ENCODE data around the gene MAP6. TPM values are rescaled to one million over a fixed set of nuclear protein-coding genes. Genes with fewer than 3 reads are reported as not detected.

The MAP6 gene
- total and polyA plus RNA-seq, 8 donors = 0.58 to 27.2 (median 3.6) TPM

DNA sequence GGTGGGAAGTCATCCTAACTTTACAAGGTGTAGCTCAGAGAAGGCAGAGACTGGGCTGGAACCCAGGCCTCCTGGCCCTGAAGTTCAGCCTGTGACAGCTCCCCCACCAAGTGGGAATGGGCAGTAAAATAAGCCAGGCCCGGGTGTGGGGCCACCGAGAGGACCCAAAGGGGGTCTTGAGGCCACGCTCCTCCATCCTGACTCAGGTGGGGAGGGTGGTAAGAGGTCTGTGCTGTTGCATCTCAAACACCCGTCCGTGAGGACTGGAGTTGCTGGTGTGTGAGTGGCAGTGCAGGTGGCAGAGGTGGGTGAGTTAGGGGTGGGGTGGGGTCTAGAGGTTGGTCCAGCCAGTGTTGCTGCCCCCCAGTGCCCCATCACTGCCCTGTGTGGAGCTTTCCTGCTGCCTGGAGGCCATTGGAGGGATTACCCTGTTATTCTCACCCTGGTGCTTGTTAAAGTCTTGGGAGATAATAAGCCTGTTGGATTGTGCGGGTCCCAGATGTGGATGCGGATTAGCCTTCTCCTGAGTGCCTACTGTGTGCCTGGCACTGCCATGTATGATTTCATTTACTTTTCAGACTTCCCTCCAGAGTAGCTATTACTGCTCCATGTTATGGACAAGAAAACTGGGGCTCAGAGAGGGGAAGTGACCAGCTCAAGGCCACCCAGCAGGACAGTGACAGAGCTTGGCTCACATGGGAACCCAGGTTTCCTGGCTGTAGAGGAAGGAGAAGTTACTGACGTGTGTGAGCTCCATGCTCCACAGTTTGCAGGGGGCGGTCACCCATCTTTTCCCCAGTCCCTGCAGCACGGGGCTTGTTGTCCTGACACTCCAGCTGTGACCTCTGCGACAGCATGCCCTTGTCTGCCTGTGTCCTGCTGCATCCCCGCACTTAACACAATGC, 93.9 kb downstream of the MAP6 start:
- Histone ChIP-seq H3K27me3 (no peaks in the 10 kb centered on the region), H3K27ac (peak overlapping the region in 1 of 5 donors; percentile 24), H3K9me3 (no peaks in the 10 kb centered on the region), H3K4me1 (peaks cover 0 to 40% (median 19%) of the 10 kb centered on the region in 4 donors), H3K4me3 (no peak overlapping the region), H3K36me3 (peaks cover 36 to 46% (median 40%) of the 10 kb centered on the region in 4 donors)
- TF ChIP-seq EP300 (IDR thresholded peaks at IDR 0.05) (no peak), POLR2A (IDR thresholded peaks at IDR 0.05) (no peak), POLR2AphosphoS5 (IDR thresholded peaks at IDR 0.05) (no peak)
- TF ChIP-seq, protein P1, sequence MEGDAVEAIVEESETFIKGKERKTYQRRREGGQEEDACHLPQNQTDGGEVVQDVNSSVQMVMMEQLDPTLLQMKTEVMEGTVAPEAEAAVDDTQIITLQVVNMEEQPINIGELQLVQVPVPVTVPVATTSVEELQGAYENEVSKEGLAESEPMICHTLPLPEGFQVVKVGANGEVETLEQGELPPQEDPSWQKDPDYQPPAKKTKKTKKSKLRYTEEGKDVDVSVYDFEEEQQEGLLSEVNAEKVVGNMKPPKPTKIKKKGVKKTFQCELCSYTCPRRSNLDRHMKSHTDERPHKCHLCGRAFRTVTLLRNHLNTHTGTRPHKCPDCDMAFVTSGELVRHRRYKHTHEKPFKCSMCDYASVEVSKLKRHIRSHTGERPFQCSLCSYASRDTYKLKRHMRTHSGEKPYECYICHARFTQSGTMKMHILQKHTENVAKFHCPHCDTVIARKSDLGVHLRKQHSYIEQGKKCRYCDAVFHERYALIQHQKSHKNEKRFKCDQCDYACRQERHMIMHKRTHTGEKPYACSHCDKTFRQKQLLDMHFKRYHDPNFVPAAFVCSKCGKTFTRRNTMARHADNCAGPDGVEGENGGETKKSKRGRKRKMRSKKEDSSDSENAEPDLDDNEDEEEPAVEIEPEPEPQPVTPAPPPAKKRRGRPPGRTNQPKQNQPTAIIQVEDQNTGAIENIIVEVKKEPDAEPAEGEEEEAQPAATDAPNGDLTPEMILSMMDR (IDR thresholded peaks at IDR 0.05) = no peak
- no peak for DNase-seq
- intact Hi-C loops (cut with DNase I; ENCODE audit: low total_unique reads) = no loop called here
- WGBS, 5 donors = 67 to 74% (median 69%) methylated on average over 10 to 12 of the region's 12 CpGs

DNA sequence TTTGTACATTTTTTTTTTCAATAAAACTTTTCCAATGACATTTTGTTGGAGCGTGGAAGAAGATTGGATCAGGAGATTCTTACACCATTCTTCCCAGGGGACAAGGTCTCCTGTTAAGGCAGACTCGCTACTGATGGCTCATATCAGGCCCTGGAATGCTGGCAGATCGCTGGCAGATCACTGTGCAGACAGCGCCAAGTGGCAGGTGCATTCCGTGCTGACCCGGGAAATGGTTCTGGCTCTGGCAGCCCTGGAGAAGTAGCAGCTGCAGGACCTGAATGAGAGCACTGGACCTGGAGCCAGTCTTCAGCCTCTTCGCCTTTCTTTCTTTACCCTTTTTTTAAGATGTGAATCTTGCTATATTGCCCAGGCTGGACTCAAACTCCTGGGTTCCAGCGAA, 96.1 kb downstream of the MAP6 start:
- 69 to 77% (median 72%) methylated on average over 8 of the region's 8 CpGs for WGBS, 5 donors

DNA sequence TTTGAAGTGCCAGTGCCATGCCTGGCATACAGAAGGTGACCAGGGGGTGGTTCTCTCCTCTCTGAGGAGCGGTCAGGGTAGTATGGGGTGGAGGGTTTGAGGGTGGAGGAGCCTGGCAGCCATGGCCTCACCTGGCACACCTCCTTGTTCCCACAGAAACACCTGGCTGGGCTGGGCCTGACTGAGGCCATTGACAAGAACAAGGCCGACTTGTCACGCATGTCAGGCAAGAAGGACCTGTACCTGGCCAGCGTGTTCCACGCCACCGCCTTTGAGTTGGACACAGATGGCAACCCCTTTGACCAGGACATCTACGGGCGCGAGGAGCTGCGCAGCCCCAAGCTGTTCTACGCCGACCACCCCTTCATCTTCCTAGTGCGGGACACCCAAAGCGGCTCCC, 97.2 kb downstream of the MAP6 start:
- H3K36me3 ChIP-seq = peaks cover 69 to 80% (median 73%) of the 10 kb centered on the region in 4 donors
- 93 to 98% (median 94%) methylated on average over 13 to 14 of the region's 14 CpGs for WGBS, 5 donors
- no peak for TF ChIP-seq POLR2AphosphoS5 (IDR thresholded peaks at IDR 0.05)
- TF ChIP-seq, protein P1 (IDR thresholded peaks at IDR 0.05) = no peak
- intact Hi-C loops (cut with DNase I; ENCODE audit: low total_unique reads) = no loop called here
- H3K9me3 ChIP-seq = no peaks in the 10 kb centered on the region
- peaks cover 0 to 59% (median 26%) of the 10 kb centered on the region in 4 donors for H3K4me1 ChIP-seq
- H3K4me3 ChIP-seq = no peak overlapping the region
- no peaks in the 10 kb centered on the region for H3K27me3 ChIP-seq
- DNase-seq = no peak
- no peak overlapping the region for H3K27ac ChIP-seq

More for the DNA sequence above, 96.1 kb downstream of the MAP6 start:
- no peak overlapping the region for H3K4me3 ChIP-seq
- peaks cover 0 to 57% (median 27%) of the 10 kb centered on the region in 4 donors for H3K4me1 ChIP-seq
- H3K27ac ChIP-seq = peak overlapping the region in 1 of 5 donors; percentile 60
- no peaks in the 10 kb centered on the region for H3K27me3 ChIP-seq
- TF ChIP-seq, protein P1 (IDR thresholded peaks at IDR 0.05) = no peak
- TF ChIP-seq POLR2A (IDR thresholded peaks at IDR 0.05) (no peak), EP300 (IDR thresholded peaks at IDR 0.05) (no peak), POLR2AphosphoS5 (IDR thresholded peaks at IDR 0.05) (no peak)
- H3K9me3 ChIP-seq = no peaks in the 10 kb centered on the region
- no peak for DNase-seq
- H3K36me3 ChIP-seq = peaks cover 58 to 68% (median 62%) of the 10 kb centered on the region in 4 donors
- intact Hi-C loops (cut with DNase I; ENCODE audit: low total_unique reads) = no loop called here

DNA sequence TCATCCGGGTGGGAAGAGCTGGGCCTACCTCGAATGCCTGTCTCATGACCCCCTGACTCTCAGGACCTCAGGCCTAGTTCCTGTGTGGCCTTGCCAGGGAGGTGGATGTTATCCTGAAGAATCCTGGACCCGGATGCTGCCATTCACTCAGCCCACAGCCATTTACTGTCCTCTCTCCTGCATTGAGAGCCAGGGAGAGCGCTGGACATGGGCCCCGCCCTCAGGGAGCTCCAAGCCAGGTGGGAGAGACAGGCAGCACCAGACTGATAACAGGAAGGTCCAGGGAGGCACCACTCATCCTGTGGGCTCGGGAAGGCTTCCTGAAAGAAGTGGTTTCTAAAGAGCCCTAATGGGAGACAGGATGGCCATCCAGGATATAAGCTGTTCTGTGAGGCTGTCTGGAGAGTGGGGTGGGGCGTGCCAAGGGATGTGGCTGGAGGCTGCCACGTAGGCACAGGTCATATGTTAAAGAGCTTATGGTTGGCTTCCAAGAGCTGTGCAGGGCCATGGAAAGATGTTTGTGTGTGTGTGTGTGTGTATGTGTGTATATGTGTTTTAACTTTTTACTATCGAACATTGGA, 98.2 kb downstream of the MAP6 start:
- TF ChIP-seq POLR2A (IDR thresholded peaks at IDR 0.05) = no peak
- TF ChIP-seq POLR2AphosphoS5 (IDR thresholded peaks at IDR 0.05) = no peak
- TF ChIP-seq, protein P1 (IDR thresholded peaks at IDR 0.05) = no peak
- TF ChIP-seq EP300 (IDR thresholded peaks at IDR 0.05) = no peak
- Histone ChIP-seq H3K4me3 (no peak overlapping the region), H3K27ac (peak overlapping the region in 2 of 5 donors; percentile 27 to 35), H3K27me3 (no peaks in the 10 kb centered on the region), H3K4me1 (peaks cover 1 to 60% (median 32%) of the 10 kb centered on the region in 4 donors), H3K9me3 (no peaks in the 10 kb centered on the region), H3K36me3 (peaks cover 72 to 89% (median 80%) of the 10 kb centered on the region in 4 donors)
- intact Hi-C loops (cut with DNase I; ENCODE audit: low total_unique reads) = no loop called here
- DNase-seq = no peak
- WGBS, 5 donors = 63 to 74% (median 67%) methylated on average over 8 to 9 of the region's 9 CpGs
